ENCODE results near the gene SBNO1.

SBNO1 gene

GRCh38 chr12:123242116-123242904 is 122.3 kb downstream of the SBNO1 start:
- no peak for DNase-seq
